ENCODE measurements around the gene MACROD2.

The MACROD2 gene

DNA sequence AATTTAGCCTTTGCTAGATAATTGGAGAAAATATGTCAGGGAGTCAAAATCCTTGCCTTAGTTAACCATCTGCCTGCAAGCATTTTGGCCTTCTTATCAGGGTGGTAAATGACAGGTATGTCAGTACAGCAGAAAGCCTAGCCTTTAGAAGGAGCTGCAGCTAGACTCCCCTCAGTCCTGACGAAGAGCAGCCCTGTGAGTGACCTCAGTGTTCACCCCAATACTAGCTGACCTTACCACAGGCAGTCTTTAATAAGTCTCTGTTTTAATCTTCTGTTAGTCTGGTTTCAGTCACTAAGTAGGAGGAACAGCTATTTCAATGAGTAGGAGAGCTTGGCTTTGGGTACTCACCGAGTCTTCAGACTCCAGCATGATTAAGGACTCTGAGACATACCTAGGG, 682.1 kb downstream of the MACROD2 start:
- no peak for DNase-seq

DNA sequence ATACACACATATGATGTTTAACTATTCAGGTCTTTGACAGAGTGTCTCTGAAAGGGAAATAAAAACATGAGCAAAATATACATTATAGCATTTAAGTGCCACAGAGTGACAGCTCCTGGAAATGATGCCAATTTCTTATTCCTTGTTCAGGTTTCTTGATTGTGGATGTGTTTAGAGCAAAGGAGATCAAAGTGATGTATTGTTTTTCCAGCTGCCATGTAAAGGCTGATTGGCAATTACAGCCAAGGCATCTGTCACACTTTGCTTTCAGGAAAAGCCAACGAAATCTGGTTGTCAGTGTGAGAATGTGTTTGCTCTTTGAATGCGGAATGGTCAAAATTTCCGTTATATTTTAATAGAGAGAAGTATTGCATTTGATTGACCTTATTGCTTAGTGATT, 689.9 kb downstream of the MACROD2 start:
- no peak for DNase-seq

DNA sequence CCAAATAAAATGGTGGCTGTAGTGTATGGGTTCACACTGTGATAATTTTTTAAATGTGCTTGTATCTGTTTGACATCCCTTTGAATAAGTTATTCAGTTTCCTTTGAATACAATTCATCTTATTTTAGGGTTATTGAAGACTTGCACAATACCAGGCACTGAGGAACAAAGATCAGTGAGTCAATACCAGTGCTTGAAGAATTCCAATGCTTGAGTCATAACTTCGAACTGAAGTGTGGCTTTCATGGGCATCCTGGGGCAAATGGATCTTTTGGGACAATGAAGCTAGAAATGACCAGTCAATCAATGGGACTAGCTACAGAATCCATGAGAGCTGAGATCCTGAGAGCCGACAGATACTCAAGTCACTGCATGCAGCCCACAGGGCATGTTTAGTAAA, 692.0 kb downstream of the MACROD2 start:
- no peak for DNase-seq

DNA sequence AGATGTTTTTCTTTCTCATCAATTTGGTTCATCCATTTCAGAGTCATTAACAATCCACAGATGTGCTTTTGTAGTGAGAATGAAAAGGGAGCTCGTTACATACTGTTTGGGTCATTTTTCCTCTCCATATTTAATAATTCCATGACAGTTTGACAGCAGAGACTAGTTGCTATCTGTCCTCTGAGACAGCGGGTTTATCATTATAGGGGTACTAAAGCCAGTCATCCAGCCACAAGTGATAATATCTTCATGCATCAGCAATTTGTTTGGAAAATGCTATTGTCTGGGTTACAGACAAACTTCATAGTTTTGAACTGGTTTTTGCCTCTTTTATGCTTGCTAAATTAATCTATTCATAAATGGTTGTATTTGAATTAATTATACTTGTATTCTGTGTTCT, 692.7 kb downstream of the MACROD2 start:
- no peak for DNase-seq

DNA sequence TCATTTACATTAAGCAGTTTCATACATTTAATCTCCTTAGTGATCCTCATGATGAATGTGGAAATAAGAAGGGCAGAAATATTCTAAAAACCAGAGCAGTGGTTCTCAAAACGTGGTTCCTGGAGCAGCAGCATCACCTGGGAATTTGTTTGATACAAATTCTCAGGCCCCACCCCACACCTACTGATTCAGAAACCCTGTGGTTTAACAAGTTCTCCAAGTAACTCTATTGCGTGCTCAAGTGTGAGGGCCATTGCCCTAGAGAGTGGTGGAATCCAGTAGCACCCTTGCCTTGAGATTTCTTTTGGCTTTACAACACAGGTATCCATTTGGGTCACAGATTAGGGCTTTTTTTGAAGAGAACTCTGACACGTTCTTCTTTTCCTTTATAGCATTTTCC, 696.7 kb downstream of the MACROD2 start:
- no peak for DNase-seq

DNA sequence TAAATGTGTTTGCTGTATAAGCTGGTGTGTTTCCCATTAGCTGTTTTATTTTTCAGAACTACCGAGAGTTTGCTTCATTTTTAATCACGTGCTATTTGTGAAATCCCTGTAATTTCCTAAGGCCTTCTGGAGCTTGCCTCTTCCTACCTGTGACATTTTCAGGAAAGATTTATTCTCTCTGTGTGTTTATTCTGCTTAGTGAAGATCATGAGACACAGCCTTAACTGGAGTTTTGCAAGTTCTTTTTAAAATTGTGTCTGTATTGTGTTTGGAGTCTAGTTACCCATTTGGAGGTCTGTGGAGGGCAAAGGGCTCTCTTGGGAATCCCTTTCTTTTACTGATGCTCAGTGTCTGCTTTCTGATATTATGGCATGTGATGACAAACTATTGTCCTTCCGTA, 701.2 kb downstream of the MACROD2 start:
- DNase-seq: no peak

DNA sequence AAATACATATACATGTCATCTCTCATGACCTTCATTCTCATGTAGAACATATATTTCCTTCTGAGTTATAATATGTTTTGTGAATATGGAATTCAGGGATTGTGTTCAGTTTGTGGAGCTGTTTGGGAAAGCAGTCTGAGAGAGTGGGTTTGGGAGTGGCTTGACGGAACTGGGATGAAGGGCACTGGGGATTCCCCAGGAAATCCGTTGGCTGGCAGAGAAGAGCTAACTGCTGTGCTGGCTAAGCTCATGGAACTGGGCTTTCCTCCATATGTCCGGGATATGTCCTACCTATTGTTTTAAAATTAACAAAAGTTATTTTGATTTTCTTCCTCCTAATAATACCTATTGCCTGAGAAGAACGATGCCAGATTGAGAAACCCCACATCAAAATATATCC, 701.6 kb downstream of the MACROD2 start:
- DNase-seq: no peak

DNA sequence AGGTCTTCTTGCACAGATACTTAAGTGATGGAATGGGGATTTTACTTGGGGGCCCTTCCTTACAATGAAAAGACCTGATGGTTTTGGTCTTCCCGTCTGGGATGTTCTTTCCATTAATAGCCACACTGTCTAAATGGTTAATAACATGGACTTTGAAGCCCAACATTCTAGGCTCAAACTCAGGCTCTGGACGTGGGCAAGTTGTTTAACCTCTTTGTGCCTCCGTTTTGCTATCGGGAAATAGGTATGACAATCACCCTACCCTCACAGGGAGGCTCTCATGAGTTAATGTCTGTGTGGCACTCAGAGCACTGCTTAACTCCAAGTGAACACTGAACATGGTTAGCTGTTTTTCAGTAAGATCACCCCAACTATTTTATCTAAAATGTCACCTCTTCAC, 702.8 kb downstream of the MACROD2 start:
- no peak for DNase-seq

DNA sequence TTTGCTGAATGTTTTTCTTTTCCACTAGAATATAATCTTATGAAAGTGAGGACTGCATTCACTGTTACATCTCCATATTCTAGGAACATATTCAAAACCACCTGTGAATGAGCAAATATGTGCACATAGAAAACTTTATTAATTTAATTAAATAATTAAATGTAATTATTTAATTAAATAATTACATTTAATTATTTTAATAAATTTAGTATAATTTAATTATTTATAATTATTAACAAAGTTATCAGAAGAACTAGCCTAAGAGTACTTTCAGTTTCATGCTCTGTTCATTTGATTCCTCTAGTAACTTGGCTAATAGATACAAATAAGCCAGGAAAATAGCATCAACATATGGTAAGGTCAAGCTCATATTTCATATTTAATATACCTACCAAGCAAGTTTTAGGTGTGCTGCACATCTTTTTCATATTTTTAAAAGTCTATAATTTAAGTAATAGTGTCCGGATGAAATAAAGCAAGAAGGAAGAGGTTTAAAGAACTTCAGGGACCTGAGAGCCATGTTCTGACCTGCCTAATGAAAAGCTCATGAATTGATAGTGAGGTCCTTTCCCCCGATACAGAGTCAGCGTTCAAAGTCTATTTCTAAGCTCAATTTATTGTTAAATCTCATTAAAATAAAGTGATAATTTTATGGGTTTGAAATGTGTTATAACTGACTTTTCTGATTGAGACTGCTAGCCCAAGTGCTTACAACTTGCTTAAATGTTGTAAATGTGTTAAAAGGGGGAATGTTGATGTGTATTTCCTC, 703.5 kb downstream of the MACROD2 start:
- DNase-seq: no peak

DNA sequence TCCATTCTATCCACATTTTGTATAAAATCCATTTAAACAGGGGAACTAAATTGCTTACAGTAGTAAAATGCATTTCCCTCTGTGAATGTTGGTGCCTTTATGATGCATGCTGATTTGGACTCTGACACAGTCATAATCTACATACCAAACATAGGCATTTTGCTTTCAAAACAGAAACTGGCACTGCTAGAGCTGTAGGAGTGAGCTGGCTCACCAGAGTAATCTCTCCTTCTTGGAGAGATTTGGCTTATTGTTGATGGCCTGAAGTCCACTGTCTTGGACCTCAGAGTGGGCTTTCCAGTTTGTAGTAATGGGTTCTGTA, 705.3 kb downstream of the MACROD2 start:
- no peak for DNase-seq

DNA sequence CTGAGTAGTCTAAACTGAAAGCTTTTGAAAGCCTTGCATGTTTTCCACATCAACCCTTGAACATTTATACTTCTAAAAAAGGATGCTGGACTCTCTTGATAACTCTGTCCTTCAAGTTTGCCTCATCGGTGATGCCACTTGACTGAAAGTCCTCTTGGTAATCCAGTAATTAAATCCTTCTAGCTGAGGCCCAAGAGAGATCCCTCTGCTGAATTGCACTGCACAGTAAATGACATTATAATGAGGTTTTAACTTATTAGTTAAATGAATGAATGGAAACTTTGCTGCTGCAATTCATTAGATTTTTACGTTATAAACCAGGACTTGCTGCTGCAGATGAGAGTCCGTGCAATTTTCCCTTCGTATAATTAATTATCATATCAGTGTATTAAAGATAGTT, 706.0 kb downstream of the MACROD2 start:
- DNase-seq: no peak

DNA sequence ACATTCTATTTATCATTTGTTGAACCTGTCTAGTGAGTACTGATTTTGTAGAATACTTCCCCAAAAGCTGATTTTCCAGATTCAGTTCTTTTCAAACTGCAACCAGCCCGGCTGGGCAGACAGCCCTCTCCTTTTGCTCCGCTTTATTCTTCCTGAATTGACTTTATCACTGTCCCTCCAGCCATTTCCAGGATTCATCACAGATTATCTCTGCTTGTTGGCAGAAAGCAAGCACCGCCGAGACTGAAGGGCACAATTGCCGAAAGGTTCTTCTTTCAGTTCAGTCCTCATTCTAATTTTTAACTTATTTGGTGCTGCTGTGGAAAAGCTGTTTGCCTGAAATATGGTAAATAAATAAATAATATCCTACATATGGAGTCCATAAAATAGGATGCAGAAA, 711.2 kb downstream of the MACROD2 start:
- no peak for DNase-seq

DNA sequence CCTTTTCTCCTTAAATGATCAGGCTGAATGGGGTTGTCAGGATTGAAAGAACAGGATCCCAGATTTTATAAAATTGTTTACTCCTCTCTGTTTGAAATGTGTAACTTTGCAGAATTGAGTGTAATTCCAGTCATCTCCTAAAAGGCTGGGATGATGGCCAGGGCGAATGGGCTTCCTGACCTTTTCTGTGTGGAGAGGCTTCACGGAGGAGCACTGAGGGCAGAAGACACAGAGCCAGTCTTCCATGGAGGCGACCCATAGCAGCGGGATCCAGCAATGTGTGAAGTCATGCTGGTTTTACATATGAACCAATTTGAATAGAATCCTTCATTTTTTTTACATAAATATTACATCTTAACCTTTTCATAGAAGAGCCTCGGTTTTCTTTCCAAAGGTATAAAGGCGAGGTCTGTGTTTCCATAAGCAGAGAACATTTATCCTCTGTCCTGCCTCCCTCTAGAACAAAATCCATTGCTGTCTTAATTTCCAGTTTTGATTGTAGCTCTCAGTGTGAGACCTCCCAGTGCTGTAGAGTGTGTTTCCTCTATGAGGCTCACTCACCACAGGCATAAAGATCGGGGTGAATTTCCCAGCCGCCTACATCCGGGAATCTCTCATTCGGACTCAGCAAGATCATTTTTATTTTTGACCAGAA, 711.8 kb downstream of the MACROD2 start:
- no peak for DNase-seq

DNA sequence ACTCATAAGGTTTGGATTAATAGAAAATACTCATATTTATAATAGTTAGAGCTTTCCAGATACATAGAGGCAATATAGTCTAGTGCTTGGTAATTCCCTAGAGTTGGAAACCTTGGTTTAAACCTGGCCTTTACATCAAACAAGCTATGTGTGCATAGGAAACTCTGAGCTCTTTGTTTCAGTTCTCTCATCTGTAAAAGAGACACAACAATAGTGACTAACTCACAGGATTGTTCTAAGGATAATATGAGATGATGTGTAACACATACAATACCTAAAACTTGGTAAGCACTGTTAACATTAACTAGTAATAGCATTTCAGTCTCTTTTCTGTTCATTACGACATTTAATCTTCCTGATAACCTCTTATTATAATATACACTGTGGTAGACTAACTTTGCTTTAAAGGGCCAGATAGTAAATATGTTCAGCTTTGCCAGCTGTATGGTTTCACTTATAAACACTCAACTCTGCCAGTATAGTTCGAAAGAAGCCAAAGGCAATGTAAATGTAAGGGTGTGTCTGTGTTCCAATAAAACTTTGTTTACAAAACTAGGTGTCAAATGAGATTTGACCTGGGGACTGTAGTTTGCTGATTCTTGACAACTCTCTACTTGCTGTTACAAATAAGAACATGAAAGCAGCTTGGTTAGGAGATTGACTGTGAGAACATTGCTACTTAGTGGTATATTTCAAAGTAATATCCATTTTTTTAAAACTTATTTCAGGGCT, 712.7 kb downstream of the MACROD2 start:
- no peak for DNase-seq

DNA sequence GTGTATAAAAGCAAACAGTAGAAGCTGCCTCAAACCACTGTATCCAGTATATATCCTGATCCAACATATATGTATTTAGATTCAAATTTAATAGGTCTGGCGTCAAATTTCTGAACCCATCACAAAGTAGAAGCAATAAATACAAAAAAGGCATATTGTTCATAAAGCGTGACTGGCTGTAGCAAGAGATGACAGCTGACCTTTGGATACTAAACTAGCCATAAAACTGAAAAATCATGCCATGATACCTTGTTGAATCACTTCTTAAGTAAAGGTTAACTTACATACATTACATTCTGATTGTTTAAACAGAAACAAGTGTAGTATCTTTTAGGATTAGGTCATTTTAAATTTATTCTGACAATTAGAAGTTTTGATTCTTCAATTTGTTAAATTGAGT, 714.1 kb downstream of the MACROD2 start:
- no peak for DNase-seq

DNA sequence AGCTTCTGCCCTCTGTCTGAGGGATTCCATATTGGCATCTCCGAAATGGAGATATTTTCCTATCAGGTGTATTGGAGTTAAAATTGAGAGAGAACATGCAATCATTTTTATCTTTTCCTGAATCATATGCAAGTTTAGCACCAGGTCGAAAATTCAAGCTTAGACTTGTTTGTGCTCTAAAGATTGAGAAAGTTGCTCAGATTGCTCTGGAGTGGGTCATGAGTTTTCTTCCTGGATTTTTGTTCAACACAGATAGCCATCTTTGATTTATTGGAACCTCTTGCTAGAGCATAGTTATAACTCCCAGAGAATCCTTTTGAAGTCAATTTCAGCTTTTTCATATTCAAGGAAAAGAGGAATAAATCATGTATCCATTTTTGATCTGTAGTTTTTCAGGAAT, 715.6 kb downstream of the MACROD2 start:
- no peak for DNase-seq

DNA sequence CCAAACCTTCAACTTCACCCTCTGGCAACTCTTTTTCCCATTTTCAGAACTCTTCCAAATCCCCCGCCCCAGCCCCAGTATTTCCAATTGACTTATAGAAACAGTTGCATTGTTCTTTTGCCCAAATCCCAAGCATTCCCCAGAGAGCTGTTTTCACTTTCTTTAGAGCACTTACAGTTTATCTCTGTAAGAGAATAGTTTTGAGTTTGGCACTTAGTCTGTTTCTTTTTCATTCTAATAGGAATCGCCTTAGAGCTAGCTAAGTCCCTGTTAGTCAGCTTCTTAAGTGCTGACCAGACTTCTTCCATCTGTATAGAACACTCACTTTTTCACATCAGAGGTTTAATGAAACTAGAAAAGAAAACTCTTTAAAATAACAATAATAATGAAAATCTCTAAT, 716.3 kb downstream of the MACROD2 start:
- no peak for DNase-seq

DNA sequence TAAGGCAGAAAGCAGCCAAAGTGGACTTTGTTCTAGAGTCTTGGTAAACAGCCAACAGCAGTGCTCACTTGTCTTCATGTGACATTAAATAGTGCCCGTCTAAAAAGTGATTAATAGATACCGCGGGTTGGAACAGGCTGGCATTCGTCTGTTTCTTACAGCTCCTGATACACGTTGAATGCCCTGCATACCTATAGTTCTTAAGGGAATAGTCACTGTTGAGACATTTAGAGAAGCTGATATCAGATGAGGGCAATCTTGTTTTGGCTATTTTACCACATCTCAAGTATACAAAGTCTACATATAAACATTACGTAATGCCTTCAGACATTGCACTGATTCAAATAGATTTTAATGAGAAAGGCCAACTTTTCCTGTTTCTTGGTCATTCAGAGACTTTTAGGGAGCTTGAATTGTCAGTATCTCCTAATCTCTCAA, 717.0 kb downstream of the MACROD2 start:
- no peak for DNase-seq

DNA sequence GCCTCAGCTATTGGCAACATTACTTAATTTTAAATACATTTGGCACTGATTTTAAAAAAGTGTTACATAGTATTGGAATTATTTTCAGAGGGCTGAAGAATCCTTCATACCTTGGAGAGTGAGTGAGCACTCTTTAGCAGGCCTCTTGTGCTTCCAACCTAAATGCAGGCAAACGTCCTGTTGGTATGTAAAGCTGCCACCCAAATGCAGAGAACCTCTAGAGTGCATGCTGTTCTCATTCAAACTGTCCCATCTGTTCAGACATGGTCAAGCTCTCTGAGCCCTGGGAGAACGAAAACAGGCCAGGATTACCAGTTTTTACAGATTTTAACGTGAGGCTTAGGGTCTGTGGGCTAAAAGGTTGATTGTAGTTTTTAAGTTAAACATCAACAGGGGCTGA, 720.1 kb downstream of the MACROD2 start:
- no peak for DNase-seq

DNA sequence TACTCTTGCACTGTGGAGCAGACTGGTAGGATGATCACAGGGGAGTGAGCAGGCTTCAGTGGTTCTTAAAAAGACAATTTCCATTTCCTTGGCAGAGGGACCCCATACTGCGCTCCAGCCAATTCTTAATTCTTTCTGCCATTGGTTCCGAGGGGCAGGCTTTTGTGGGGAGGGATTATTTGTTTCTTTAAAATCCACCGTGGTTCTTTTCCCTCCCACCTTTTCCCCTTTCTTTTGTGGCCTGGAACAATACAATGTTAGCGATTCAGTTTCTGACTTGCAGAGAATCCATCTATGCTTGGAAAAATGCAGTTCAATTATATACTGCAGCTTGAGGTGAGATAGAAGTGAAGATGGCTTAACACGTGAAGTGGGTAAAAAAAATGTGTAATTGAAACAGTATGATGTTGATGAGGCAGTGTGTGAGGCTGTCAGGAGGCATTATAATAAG, 721.1 kb downstream of the MACROD2 start:
- DNase-seq: no peak

DNA sequence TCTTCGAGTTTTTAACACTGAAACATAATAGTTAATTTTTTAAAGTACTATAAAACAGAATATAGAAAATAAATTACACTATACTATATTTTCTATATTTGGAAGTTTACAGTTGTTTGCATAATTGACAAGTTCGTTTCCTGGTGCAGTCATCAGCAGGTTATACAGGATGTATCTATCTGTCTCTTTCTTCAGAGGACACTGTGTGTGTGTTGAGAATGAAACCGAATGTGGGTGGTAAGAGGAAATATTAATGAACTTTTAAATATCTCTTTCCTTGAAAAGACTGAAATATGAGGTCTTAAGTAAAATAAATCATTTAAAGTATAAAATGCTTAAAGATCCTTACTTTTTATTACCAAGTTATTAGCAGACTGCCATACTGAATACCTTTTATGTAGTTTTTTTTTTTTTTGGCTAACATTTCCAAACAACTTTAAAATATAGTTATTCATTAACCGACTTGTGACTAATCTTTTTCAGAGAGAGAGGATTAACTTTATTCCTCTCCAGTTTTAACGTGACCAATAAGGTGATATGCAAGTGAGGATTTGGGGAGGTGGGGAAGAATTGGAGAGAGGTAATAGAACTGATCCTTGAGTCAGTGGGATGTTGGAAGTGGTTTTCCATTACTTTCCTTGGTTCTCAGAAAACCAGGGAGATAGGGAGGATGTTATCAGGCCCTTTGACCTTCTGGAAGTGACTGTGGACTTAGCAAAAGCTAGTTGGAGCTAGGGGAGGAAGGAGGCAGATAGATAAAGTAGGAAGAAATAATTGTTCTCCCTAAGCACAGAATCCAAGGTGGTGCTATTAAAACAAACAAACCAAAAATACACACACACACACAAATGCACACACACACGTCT, 722.1 kb downstream of the MACROD2 start:
- no peak for DNase-seq

DNA sequence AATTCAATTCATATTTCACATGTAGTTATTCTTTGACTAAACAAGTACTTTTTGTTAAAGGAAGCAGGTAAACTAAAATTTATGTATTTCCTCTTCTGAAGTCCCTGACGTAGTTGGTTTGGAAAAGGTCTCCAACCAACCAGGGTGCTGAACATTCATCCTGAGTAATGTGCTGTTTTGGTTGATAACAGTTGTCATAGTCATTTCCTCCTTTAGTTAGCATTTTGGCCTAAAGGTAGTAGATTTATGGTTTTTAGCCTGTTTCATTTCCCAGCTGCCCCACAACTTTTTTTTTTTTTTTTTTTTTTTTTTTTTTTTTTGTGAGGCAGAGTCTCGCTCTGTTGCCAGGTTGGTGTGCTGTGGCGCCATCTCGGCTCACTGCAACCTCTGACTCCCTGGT, 724.9 kb downstream of the MACROD2 start:
- DNase-seq: no peak

DNA sequence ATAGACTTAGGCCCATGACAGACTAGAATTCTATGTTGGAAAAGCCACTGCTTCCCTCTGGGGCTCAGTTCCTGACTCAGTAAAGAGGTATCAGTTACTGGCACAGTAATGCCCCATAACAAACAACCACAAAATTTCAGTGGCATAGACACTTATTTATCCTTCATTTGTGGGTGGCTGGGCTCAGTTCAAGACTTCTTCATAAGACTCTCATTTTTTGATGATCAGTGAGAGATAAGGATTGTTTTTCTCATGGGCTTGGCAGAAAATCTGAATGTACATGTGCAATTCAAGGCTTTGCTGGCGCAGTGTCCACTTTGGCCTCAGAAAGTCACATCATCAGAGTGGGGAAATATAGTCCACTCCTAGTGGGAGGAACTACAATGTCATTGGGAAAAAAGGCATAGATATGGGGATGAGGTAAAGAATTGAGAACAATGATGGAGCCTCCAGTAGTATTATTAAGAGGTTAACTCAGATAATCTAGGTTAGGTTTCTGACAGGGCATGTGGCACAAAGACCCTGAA, 726.7 kb downstream of the MACROD2 start:
- no peak for DNase-seq

Measured in activated effector memory CD4-positive, alpha-beta T cell treated with anti-CD3 and anti-CD28 coated beads, Interleukin-2, amount 50 U/mL, for 16 hours (primary cell).